RCC 7860 (cell line): ENCODE data around the gene ZCWPW1.
A peak's percentile ranks its signal among the peaks of the same experiment; 100 is the strongest.

Experiments used
- DNase-seq: peaks from one replicate; pipeline ENCODE4 v3.0.0-alpha.2; 2015; ENCODE audit warnings: low spot score
- FAIRE-seq: peaks from 2 replicates; lab custom pipeline; 2012; peaks lifted over from hg19 to GRCh38; lab: Jason Lieb, UNC

ZCWPW1 gene, protein sequence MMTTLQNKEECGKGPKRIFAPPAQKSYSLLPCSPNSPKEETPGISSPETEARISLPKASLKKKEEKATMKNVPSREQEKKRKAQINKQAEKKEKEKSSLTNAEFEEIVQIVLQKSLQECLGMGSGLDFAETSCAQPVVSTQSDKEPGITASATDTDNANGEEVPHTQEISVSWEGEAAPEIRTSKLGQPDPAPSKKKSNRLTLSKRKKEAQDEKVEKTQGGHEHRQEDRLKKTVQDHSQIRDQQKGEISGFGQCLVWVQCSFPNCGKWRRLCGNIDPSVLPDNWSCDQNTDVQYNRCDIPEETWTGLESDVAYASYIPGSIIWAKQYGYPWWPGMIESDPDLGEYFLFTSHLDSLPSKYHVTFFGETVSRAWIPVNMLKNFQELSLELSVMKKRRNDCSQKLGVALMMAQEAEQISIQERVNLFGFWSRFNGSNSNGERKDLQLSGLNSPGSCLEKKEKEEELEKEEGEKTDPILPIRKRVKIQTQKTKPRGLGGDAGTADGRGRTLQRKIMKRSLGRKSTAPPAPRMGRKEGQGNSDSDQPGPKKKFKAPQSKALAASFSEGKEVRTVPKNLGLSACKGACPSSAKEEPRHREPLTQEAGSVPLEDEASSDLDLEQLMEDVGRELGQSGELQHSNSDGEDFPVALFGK

DNA sequence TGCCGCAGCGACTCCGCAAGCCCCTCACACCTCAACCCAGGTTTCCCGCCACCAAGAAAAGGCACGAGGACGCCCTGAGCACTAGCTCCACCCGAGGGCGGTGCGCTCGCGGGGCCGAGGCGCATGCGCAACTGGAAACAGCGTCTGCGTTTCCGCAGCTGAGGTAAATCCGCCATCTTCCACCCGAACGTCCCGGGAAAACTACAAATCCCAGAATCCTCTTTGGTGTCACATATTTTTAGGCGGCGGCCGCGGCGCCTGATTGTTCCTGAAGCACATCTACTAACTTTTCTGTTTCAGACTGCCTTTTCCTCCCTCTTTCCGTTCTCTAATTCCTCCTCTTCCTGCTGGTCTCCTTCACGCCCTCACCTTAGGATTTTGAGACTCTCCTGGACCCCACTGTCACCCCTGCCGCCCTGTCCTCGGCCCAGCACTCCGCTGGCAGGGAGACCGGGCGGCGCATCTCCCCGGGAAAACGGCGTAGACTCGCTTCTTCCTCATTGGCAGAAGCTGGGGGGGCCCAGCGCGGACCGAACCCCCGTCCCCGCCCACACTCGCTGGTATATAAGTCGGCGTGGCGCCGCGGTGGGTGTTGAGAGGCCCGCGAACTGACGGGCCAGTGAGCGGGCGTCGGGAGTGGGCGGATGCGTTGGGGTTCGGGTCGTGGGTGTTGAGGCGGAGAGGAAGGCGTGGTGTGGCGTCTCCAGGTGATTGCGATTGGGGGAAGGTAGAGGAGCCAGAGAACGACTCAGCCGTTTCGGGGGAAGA, at the start of gene ZCWPW1:
ZCWPW1 (minus strand) TSS at position 505 of the 768 bp plus-strand sequence. CDS start 8,054 bp downstream, outside the sequence.
- peak; percentile 77 for FAIRE-seq
- peak; percentile 93 for DNase-seq

DNA sequence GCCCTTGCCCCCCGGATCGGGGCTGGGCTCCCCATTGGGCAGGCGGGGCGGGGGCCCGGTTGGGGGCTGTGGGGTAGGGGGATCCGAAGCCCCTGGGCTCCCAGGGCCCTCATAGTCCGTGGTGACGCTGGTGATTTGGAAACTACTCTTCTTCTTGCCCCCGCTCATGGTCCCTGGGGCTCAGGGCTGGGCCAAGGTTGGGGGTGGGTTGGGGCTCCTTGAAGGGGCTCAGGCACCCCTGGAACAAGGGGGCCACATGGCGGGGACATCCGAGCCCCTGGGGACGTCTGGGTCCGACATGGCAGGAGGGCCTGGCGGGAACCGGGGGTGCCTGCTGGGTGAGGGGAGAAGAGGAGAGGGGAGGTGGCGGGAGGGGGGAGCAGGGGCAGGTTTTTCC, 49.4 kb upstream of the ZCWPW1 start:
- no peak for DNase-seq
- no peak for FAIRE-seq

DNA sequence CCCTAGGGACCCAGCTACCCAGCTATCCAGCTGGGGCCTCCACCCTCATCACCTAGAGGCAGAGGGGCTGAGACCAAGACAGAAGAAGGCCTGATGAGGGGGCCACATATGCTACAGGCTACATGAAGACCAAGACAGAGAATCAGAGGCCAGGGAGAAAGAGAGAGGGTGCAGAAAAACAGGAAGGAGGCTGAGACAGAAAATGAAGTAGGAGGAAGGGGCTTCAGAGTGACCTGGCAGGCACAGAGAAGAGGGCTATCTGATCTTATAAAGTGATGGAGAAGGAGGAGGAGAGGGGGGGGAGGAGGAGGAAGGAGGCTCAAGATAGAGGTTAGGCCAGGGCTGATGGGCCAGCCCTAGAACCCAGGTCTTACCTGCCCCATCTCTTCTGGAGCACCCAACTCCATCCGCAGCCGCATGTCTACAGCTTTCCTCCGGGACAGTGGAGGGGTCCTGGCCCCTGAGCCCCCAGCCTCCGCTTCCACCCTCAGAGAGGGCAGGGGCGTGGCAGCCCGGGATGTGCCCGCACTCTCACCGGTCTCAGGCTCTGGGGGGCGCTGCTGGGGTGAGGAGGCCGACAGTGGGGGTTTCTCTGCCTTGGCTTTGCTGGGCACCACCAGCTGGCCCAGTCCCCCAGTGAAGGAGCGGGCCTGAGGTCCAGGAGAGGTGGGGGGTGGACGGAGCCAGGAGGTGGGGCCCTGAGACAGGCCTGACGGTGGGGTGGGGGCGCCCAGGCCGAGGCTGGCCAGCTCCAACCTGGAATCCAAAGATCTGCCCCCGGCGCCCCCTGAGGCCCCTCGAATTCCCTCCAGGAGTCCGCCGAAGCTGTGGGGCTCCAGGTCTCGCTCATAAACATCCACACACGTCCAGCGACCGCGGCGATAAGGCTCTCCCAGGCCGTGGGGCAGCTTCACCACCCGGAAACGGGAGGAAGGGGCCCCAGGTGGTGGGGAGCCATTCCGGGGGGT, 48.7 kb upstream of the ZCWPW1 start:
- FAIRE-seq (no peak), DNase-seq (no peak)

DNA sequence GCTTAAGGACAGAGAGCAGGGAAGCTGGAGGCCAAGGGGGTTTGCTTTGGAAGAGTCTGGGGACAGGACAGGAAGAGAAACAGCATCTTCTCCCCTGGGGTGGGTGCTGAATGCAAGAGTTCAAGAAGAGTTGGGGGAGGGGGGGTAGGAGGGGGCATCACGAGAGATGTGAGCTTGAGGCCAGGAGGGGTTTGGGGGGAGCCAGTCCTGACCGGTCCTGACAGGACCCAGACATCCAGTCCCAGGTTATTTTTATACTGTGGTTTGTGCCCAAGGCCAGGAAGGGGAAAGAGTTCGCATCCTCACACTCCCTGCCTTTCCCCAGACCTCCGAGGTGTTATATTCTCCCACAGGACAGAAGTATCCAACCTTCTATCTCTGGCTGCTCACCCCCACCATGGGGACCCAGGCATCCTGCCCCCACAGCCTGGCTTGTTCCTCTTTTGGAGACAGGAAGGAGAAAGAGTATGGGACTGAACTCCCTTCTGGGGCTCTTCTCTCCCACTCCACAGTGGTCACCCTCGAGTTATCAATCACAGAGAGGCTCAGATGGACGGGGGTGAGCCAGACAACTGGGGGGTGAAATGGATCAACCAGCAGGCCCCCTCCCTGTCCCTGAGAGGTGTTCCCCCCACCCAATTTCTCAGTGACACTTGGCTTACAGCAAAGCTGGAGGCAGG, 47.7 kb upstream of the ZCWPW1 start:
- FAIRE-seq (no peak), DNase-seq (no peak)

DNA sequence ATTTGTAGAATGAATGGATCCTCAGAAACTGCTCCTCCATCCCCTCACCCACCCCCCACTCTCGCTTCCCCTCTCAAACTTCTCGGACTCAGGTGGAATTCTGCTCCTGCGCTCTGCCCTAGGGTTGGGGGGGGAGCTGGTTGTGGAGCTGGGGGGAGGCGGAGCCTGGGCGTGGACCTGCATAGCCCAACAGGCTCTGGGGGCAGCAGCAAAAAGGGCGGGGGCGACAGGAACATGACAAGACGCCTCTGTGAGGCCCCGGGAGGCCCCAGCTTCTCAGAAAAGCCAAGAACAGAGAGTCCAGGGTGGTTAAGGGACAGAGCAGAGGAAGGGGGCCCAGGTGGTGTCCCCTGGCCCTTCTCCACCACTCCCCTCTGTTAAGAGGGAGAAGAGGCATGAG, 47.0 kb upstream of the ZCWPW1 start:
- FAIRE-seq, result no peak
- DNase-seq, result no peak

DNA sequence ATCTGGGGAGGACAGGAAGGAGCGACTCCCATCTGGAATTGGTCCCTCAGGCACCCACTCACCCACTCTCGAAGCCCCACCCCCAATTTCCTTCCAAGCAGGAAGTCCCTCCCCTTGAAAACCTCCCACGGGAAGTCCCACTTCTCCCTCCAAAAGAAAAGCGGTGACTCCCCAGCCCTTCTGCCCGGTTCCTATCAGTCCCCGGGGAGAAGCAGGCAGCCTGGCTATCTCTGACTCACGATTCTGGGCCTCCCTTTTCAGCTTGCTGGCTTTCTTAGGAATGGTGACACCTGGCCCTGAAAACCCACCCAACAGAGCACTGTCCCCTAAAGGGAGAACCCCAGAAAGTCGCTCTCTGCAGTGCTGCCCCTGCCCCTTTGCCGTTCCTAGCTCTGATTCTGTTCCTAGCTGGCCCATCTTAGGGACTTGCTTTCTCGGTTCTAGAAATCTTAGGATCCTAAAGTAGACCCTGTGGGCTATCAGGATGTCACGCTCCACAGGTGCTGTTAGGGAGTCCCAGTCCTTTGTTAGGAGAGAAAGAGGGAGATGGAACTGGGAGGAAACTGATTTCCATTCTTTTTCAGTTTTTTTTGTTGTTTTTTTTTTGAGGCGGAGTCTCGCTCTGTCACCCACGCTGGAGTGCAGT, 44.5 kb upstream of the ZCWPW1 start:
- DNase-seq (no peak), FAIRE-seq (no peak)

DNA sequence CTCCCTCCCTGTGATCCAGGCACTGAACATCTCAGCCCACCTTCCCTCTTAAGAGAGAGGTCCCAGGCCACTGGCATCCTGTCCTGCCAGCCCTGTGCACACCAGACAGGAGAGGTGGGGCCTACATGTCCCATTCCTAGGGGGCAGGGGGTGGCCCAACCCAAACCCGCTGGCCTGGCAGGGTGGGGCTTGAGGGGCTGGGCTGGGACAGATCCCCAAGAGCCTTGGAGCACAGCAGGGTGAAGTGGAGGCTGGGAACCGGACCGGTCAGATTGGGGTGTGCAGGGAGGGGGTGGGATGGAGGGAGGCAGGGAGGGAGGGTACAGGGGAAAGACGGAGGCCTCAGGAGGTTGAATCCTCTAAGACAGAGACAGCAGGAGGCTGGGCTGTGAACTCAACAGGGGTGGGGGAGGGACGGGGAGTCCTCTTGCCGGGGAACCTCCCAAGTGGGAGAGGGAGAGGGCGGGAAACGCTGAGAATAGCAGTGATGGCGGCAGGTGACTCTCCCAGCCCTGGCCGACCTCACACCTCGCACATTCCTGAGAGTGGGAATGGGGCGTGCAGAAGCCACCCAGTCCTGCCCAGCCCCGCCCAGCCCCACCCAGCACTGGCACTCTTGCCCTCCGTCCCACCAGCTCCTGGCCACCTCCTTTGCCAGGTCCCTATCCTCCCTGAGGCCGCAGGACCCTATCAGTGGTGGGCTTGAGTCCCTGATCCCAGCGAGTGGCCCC, 43.8 kb upstream of the ZCWPW1 start:
- DNase-seq, result no peak
- no peak for FAIRE-seq

DNA sequence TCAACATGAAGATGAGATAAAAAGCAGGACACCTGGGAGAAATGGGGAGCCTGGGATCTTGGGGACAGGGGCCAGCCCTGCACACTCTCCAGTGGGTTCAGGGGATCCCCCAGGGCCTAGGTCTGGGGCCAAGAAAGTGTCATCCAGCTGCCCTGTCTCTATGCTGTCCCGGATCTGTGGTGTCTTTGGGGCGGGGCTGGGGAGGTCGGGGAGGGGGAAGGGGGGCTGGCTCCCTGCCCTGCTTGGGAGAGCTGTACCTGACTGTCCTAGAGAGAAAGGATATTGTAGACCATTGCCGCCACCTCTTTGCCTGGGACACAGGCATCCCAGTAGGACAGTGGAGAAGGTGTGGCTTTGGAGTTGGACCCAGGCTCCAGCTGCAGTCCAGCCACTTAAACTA, 42.5 kb upstream of the ZCWPW1 start:
- FAIRE-seq (no peak), DNase-seq (no peak)

DNA sequence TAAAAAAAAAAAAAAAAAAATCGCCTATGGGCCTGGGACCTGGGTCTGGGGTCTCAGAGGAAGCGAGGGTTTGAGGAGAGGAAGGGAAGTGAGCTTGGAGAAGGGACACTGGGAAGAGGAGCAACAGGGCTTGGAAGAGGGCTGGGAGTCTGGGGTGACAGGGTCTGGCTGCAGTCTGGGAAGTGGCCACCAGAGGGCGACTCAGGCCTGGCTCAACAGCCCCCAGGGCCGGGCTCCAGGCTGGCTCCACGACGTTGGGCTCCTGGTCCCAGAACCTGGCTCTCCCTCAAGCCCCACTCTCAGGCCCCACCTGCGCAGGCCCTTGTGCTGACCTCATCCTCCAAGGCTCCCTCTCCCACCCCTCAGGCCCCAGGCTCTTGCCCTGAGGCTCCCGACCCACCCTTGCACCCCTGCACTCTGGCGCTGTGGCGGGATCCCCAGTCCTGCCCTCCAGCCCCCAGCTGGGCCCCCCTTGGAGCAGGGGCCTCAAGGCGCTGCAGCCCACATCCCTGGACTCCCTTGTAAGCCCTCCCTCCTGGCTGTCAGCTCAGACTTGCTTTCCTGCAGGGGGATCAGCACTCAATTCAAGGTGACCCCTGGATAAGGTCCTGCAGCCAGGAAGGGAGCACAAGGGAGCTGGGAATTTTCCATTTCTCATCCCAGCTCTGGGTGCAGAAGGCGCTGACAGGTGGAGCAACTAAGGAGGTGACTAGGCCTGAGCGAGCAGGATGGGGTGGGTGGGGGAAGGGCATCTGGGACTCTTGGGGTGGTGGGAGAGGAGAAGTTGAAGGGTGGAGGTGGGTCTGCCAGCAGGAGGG, 40.9 kb upstream of the ZCWPW1 start:
- FAIRE-seq, result no peak
- DNase-seq, result peak; percentile 53

DNA sequence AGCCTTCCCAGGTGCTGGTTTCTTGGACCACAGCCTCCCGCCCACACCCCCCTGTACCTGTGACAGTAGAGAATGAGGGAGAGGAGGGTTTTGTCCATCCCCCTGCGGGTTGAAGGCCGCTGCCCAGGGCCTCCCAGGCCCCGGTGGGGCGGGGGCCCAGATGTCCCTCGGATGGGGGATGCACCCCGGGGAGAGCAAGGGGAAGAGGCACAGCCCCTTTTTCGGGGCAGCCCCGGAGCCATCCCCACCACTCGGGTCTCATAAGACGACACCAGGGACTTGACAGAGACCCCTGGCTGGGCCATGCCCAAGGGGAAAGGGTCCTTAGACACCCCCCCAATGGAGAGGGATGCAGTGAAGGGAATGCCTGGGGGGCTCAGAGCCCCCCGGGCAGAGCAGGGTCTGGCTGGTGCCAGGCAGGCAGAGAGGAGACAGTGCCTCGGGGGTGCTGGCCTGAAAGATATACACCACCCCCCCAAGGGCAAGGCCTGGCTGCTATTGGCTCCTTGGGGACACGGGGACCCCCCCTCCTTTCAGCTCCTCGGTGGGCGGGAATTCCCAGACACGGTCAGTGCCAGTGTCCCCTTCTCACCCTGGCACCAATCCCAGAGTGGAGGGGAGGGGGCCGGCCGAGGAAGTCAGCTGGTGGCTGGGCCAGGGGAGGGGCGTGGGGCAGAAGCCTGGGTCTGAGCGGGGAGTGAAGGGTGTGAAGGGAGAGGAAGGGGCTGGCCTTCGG, 39.3 kb upstream of the ZCWPW1 start:
- FAIRE-seq (no peak), DNase-seq (no peak)

DNA sequence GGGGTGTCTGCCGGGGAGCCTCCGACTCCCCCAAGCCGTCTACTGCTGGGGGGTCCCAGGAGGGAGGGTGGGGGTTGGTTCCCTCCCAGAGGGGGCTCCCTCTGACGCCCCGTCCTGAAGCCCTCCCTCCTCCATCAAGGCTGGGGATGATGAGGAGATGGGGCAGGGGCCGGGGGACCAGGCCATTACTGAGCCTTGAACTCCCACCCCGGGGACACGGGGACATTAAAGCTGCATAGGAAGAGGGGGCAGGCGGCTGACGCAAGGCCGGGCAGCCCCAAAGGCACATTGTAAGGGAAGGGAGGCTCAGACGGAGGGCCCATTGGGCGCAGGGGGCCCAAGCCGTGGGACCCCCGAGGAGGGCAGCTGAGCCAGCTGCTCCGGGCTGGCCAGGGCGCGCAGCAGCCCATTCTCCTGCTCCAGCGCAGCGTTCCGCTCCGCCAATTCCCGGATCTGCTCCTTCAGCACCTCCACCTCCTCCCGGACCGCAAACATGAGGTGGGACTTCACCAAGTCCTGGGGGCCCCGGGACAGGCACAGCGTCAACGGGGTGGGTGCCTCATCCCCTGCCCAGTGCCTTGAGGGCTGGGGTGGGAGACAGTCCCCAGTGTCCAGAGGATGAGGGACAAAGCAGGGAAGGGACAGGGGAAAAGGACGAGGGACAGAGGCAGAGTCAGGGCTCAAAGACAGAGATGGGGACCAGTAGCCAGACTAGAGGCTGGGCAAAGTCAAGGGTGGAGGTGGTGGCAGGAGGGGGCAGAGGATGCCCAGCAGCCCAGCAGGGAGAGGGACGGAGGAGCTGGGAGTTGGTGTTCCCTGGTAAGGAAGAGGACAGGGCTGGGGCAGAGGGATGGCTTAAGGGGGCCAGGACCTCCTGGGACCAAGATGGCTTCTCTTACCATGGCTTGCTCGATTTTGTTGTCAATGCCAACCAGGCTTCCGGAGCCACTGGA, 38.4 kb upstream of the ZCWPW1 start:
- FAIRE-seq (no peak), DNase-seq (no peak)

DNA sequence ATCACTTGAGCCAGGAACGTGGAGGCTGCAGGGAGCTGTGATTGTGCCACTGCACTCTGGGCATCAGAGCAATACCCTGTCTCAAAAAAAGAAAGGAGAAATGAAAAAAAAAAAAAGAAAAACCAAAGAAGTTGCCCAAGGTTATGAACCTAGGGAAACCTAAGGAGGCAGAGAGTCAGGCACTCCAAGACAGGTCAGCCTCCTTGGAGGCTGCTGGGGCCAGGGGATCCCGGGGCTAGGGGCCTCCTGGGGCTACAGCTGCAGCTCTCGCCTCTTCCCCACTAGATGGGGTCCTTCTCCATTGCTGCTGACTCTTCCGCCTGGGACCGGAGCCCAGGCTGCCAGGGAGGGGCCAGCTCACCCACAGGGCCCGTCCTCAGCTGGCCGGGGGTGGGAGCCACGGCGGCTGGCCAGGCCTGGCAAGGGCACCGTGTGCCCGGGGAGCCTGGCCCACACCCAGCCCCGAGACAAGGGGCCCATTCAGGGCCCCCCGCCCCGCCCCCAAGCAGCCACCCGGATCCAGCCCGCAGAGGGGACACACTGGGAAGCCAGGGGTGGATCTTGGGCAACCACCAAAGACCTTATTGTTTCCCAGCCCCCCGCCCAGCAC, 37.3 kb upstream of the ZCWPW1 start:
- FAIRE-seq (no peak), DNase-seq (no peak)

DNA sequence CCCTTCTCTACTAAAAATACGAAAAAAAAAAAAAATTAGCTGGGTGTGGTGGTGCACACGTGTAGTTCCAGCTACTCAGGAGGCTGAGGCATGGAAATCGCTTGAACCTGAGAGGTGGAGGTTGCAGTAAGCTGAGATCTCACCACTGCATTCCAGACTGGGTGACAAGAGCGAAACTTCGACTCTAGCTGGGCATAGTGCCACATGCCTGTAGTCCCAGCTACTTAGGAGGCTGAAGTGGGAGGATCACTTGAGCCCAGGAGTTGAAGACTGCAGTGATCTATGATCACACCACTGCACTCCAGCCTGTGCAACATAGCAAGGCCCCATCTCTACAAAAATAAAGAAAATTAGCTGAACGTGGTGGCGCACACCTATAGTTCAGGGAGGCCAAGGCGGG, 36.8 kb upstream of the ZCWPW1 start:
- DNase-seq (no peak), FAIRE-seq (no peak)

DNA sequence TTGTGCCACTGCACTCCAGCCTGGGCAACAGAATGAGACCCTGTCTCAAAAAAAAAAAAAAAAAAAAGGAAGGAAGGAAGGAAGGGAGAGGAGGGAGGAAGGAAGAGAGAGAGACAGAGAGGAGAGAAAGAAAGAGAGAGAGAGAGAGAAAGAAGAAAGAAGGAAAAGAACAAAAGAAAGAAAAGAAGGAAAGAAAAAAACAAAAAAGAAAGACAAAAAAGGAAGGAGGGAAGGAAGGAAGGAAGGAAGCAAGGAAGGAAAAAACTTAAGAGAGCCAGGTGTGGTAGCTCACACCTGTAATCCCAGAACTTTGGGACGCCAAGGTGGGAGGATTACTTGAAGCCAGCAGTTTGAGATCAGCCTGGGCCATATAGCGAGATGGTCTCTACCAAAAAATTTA, 36.3 kb upstream of the ZCWPW1 start:
- FAIRE-seq (no peak), DNase-seq (no peak)

DNA sequence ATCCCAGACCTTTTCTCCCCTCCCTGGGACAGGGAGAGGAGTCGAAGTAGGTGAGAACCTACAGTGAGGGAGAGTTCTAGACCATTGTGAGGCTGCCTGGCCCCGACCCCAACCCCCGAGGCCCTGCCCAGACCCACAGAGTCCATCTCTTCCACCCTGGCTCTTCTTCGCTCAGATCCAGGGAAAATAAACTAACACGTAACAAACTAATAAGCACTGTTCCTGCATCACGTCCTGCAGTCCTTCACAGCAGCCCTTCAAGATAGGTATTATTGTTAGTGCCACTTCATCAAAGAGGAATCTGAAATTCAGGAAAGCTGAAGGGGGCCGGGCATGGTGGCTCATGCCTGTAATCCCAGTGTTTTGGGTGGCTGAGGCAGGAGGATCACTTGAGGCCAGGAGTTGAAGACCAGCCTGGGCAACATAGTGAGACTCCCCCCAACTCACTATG, 35.7 kb upstream of the ZCWPW1 start, which contains the start of gene SPACDR:
SPACDR (minus strand) TSS at position 51 of the 451 bp plus-strand sequence. CDS start 235 bp downstream, outside the sequence.
- DNase-seq, result no peak
- no peak for FAIRE-seq

DNA sequence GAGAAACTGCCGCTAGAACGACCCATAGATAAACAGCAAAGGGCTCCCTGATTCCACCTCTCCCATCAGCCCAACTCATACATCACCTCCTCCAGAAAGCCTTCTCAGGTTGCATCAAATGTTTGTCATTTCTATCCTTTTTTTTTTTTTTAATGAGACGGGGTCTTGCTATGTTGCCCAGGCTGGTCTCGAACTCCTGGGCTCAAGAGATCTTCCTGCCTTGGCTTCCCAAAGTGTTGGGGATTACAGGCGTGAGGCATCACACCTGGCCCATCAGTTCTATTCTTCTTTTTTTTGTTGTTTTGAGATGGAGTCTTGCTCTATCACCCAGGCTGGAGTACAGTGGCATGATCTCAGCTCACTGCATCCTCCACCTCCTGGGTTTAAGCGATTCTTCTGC, 28.5 kb upstream of the ZCWPW1 start:
- FAIRE-seq (no peak), DNase-seq (no peak)
